Measurements from ENCODE around the gene NRAS.

Gene NRAS

DNA sequence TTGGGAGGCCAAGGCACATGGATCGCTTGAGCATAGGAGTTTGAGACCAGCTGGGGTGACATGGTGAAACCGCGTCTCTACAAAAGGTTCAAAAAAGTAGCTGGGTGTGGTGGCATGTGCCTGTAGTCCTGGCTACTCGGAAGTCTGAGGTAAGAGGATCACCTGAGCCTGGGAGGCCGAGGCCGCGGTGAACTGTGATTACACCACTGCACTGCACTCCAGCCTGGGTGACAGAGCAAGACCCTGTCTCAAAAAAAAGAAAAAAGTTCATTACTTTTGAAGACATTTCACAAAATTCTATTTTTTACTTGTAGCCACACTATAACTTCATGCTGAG, 44.7 kb downstream of the NRAS start:
- no peak for ATAC-seq

DNA sequence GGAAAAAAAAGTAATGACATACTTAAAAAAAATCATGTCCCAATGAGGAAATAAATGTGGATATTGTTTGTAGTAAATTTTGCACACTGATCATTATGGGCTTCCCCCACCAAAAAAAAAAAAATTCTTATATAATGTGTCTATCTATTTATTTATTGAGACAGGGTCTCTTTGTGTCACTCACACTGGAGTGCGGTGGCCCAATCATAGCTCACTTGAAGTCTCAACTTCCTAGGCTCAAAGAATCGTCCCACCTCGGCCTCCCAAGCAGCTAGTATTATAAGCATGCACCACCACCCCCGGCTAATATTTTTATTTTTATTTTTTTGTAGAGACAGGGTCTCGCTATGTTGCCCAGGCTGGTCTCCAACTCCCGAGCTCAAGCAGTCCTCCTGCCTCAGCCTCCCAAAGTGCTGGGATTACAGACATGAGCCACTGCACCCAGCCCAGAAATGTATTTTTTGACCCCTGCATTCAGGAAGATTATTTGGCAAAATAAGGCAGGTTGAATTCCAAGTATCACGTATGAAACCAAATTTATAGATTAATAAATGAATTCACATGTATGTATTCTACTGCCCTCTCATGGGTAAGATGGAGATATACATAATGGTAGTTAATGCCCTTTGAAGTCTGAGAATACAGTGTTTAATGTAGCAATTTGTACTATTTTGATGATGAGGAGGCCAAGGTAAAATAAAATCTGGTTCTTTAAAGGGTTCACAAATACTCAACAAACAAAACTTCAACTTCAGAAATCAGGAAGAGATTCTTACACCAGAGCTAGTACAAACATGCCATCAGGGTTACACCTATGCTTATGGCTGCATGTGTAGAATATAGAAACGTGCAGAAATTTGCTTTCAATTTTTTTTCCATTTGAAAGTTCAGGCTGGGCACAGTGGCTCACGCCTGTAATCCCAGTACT, 45.3 kb downstream of the NRAS start:
- ATAC-seq, result no peak

DNA sequence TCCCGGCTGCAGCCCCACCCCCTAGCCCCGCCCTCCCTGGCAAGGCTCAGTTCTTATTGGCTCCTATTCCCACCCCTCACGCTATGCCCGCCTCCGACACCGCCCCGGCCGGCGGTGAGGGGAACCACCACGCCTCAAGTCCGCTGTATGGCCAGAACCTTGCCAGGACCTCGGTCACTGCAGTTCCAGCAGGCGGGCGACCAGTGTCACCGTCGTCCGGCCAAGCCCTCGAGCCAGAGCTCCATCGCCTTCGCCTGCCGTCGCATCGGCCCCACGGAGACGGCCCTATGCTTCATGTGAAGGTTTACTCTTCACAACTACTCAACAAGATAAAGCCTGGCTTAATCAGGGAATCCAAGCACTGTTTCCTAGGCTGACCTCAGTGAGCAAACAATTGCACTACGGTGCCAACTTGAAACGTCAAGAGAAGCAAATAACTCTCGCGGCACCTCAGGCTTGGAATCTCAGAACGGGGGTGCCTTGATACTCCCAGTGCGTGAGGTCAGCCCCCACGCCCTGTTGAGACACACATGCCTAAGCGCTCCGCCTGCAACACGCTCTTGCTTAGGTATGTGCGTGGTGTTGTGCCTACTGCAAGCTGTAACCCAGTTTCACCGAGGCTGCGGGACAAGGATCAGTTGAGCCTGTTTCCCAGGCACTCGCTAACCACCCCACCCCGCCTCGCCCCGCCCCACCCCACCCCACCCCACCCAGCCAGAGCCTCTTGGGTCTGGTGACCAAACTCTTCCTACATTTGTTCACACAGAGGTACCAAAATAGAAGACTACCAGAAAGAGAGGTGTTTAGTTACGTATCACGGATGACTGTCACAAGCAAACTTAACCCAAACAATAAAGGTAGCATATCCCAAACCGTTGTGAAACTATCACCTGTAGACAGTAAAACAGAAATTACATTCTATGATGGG, 46.2 kb downstream of the NRAS start:
- peak; percentile 97 for ATAC-seq

DNA sequence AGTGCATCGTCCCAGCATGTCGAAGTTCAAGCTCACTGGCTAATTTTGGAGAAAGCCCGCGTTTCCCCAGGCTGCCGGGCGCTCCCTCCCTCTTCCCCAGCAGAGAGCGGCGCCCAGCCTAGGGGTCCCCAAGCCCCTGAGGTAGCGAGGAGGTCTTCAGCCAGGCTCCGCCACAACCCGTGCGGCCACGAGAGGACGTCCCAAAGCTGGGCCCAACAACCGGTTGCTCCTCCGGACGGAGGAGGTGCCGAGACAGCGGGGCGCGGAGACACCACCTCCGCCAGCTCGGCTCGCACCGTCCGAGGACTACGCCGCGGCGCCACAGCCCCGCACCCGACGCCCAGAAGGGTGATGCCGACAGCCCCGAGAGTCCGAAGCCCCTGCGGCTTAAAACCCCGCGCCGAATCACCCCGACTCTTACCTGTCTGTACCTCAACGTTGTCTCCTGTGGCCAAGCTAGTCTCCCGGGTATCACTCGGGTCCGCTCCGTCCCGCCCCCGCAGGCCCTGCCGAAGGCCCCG, 46.9 kb downstream of the NRAS start, which contains the start of gene DENND2C:
Gene DENND2C, minus strand, starts transcription at position 488 of the 521 bp plus-strand sequence. CDS start 44,065 bp downstream, outside the sequence.
- peak; percentile 55 to 64 for ATAC-seq

DNA sequence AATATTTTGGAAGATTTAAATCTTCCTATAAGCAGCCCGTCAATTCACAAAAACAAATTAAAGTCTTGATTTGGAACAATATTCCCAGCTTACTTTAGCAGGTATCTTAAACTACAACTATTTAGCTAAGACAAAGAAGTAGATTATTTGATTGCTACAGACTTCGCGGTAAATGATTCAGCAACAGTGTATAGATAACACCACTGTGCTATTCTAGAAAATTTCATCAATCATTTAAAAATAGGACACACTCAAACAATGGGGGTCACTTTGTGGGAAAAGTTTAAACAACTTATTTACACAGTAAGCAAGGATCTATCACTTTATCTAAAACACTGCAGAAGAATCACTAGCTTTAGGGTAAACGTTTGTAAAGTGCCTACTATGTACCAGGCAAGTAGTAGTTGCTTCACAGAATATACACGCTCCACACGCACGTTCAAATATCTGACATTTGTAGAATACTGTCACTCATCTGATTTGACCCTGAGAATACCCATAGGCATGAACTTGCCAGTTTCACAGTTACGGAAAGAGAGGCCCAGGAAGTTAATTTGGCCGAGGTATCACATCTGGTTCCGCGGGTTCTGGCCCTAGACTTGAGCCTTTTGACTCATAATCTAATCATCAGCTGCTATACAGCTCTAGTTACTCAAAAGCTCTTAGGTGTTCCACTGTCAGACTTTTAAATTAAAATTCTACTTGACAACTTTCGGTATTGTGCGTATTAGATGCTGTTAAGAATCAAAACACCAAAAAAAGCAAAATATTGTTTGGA, 47.6 kb downstream of the NRAS start:
- ATAC-seq, result no peak

DNA sequence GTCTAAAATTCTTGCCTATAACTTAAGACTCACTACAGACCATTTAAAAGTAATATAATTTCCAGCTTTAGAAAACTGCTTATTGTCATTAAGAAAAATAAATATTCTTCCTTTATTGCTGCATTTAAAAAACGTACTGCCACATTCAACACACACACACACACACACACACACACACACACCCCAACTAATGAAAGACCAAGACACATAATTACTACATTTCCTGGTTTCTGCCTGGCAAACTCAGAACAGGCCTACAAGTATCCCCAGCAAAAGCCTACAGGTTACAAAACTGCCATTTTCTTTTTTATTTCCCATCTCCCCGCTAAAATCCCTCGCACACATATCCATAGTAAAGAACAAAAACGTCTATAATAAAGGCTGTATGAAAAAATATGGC, 48.2 kb downstream of the NRAS start:
- ATAC-seq, result no peak

DNA sequence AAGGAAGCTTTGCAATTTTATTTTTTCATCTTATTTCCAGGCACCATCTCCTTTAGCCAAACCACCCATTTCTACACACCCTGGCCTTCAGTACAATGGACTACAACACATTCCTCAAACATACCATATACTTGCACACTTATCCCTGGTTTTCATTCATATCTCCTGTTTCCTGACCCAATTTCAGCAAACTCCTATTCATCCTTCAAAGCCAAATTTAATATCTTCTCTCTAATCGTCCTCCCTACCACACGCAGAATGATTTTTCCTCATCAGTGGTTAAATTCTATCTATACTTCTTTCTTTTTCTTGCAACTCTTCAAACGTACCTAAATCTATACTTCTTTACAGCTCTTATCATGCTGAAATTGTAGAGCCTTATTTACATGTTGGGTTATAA, 49.6 kb downstream of the NRAS start:
- no peak for ATAC-seq

DNA sequence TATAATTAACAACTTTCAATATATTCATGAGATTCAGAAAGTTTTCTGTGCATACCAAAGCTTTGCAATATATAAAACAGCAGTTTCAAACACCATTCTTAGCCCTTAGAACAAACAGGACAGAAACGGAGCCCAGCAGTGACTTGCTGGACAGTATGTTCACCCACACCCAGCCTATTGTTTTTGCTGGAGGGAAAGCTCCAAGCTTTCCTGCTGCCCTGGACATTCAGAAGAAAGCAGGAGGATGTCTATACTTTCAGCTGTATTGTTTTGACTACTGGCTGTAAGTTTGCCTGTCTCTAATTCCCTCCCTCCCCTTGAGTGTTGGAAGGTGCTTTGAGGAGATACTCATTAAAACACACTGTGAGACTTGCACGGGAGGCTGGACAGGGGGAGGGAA, 56.3 kb downstream of the NRAS start:
- ATAC-seq, result no peak

Data from activated CD4-positive, CD25-positive, alpha-beta regulatory T cell treated with anti-CD3 and anti-CD28 coated beads, Interleukin-2, amount 50 U/mL, for 24 hours (primary cell).